GM19023 (cell line): ENCODE measurements around the gene PARN.
"Not testable (repeated sequence)": the region's sequence is repeated elsewhere in the genome, so short reads cannot be mapped to it uniquely, and the experiment has no call there.

Experiments
- ATAC-seq: cut with Tn5 transposase; IDR thresholded peaks from one replicate; pipeline ENCODE4 v1.9.1; 2021; ENCODE audit warnings: mild to moderate bottlenecking, moderate library complexity; ENCODE audit not compliant: unreplicated experiment

The PARN gene

DNA sequence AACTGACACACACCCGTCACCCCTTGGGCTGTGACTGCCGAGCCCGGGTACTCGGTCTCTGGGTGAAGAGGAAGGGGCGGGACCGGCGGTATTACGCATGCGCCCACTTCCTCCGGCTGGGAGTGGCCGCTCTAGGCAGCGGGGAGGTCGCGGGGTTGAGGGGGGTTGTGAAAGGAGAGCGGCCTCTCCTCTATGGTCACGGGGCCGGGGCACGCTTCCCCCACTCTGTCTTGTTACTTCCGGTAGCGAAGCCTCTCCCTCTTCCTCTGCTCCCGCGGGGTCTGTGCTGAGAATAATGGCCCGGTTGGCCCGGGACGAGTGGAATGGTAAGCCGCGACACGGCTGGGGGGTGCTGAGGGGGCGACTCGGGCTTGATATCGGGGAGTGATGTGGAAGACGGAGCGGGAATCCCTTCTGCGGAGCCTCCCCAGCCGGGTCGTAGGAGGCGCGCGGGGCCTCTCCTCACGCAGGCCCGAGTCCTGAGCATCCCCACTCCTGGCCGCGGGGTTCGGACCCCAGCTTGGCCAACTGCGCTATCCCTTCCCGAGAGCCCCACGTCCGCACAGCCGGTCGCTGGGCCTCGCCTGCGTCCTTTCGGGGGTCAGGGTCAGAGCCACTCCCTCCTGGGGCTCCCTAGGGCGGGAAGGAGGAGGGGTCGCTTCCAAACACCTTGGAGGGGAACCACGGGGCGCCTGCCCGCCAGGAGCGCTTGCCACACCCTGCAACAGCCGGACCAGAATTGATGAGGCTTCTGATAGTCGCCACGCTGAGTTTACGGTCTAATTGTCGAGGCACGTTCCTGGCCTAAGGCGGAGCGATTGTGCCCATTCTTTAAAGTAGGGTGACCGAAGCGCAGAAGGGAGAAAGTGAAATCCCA, 2.9 kb upstream of the PARN start, which contains the start of gene BFAR:
BFAR (plus strand) TSS at position 259 of the 877 bp plus-strand sequence. CDS start 11,396 bp downstream, outside the sequence.
- peak; percentile 84 for ATAC-seq

- not testable (repeated sequence) for ATAC-seq
These were observed 715 bp upstream of the PARN start for GRCh38 chr16:14630620-14631330.

DNA sequence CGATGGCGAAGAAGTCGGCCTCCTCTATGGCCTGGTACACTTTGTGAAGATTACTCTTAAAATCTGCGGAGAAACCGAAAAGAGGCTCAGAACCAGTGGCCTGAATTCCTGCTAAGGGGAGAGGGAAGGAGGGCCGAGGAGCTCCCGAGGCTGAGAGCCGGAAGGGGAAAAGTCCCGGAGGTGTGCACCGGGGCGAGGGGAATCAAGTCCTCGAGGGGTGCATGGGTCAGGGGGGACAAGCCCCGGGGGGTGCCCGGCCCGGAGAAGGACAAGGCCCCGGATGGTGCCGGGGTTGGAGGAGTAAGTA, 495 bp downstream of the PARN start:
- ATAC-seq = no peak

- no peak for ATAC-seq
These were observed 1.1 kb downstream of the PARN start for GRCh38 chr16:14628806-14629611.

- no peak for ATAC-seq
These were observed 3.0 kb downstream of the PARN start for GRCh38 chr16:14627078-14627477.

DNA sequence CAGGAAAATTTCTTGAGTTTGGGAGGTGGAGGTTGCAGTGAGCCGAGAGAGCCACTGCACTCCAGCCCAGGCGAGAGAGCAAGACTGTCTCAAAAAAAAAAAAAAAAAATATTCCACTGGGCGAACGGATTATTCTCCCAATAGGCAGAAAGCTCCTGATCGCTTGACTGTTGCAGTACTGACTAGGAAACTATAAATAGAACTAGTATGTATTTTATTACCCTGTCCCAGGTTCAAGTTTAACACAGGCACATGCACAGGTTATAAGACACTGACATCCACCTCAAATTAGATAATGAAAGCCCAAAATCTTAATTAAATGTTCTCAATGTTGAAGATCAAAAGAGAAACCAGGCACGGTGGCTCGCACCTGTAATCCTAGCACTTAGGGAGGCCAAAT, 11.5 kb downstream of the PARN start:
- ATAC-seq = no peak

GRCh38 chr16:14616280-14616679, 13.8 kb downstream of the PARN start:
- ATAC-seq = no peak

- no peak for ATAC-seq
These were observed 16.1 kb downstream of the PARN start for GRCh38 chr16:14613991-14614390.

DNA sequence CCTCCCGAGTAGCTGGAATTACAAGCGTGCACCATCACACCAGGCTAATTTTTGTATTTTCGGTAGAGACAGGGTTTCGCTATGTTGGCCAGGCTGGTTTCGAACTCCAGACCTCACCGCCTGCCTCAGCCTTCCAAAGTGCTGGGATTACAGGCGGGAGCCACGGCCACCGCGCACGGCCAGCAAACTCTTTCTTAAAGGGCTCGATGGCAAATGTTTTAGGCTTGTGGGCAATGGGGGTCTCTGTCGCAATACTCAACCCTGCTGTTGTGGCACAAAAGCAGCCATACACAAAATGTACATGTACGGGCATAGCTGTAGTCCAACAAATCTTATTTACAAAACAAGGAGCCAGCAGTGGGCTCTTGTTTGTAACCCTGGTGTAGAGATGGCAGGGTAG, 18.4 kb downstream of the PARN start:
- ATAC-seq = no peak

DNA sequence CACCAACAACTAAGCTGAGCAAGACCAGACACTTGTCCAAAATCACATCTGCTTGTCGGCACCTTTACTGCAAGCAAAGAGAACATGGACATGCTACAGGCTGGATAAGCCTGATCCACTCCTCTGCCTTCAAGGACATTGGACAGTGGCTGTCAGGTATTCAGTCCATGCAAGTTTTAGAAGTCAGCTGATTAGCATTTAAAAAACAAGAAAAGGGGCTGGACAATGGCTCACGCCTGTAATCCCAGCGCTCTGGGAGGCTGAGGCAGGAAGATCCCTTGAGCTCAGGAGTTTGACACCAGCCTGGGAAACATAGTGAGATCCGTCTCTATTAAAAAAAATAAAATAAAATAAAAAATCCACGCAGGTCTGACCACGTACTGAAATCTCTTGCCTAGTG, 20.3 kb downstream of the PARN start:
- no peak for ATAC-seq

- no peak for ATAC-seq
These were observed 21.5 kb downstream of the PARN start for GRCh38 chr16:14608604-14609003.

DNA sequence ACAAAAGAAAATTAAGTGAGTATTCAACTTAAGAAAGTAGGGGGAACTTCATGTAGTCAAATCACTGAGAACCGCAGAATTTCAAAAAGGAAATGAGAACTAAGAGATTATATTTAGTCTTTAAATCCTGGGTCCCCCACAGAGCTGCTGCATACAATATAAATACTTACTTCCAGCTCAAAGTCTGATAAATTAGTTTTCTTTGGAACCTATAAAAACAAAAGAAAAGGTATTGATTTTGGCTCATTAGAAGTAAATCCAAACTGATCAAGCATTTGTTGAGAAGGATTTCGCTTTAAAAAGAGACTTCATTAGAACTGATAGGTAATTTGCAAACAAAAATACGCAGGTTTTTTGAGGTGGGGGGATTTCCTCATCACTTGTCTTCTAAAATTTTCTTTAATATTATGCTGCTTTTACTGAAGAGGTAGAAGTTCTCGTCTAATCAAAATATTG, 21.9 kb downstream of the PARN start:
- ATAC-seq = no peak

GRCh38 chr16:14606102-14606501, 24.0 kb downstream of the PARN start:
- no peak for ATAC-seq

GRCh38 chr16:14602443-14602963, 27.6 kb downstream of the PARN start:
- ATAC-seq = no peak

- no peak for ATAC-seq
These were observed 29.9 kb downstream of the PARN start for GRCh38 chr16:14600164-14600563.

- ATAC-seq = no peak
These were observed 43.3 kb downstream of the PARN start for GRCh38 chr16:14586637-14587305.

DNA sequence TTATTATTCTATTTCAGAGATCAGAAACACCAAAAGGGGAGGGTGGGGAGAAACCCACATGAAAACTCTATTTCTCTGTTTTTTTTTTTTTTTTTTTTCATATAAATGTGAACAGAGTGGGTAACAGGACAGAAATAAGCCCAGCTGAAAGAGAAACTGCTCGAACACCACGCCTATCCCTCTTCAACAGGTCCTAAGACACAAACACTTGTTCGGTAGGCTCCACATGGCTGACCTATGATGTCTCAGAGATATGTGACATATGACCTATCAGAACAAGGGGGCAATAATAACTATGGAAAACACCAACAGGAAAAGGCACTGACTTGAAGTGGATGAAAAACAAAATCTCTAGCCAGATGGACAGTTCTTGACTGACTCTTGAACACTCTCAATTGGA, 44.8 kb downstream of the PARN start:
- ATAC-seq = no peak

DNA sequence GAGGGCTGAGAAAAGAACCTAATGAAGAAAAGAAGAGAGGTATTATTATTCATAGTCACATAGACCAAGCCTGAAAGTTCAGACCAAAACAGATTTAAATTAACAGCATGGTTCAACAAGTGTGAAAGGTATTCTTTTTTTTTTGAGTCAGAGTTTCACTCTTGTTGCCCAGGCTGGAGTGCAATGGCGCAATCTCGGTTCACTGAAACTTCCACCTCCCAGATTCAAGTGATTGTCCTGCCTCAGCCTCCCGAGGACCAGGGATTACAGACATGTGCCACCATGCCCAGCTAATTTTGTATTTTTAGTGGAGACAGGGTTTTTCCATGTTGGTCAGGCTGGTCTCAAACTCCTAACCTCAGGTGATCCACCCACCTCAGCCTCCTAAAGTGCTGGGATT, 49.1 kb downstream of the PARN start:
- not testable (repeated sequence) for ATAC-seq

DNA sequence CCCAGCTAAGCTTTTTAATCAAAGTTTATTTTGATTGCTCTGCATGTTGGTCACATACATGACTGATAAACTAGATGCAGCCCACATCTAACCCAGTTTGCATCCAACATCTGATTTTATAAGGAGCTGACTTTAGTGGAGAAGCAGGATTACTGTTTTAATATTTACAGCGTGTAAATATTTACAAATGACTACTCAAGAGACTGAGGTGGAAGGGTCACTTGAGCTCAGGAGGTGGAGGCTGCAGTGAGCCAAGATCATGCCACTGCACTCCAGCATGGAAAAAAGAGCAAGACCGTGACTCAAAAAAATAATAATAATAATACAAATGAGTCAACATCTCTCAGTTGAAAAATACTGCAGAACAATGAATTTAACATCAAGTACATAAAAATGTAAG, 50.8 kb downstream of the PARN start:
- ATAC-seq = no peak

DNA sequence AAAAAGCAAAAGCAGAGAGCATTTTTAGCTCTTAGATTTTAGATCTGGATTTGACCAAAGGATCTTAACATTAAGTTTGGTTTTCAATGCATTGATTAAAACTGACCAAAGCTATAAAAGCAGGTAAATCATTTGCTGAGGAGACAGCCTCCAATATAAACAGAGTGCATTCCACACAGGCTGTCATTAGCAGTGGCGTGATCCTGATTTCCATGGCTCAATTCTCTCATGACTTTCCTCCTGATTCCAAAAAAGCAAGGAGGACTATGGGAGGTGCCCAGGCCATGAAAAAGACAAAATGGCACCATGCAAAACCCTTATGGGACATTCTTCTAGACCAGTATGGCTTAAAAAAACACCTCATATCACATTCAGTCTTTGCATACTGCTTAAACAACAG, 53.5 kb downstream of the PARN start:
- no peak for ATAC-seq

GRCh38 chr16:14576069-14576468, 54.0 kb downstream of the PARN start:
- no peak for ATAC-seq
